ENCODE measurements around the gene STXBP6.

STXBP6 gene

GRCh38 chr14:24885410-24885913 lies 164.5 kb downstream of the STXBP6 start:
- TF ChIP-seq CTCF (IDR thresholded peaks at IDR 0.05) = no peak

- no peak for TF ChIP-seq CTCF (IDR thresholded peaks at IDR 0.05)
These were observed 166.4 kb downstream of the STXBP6 start for GRCh38 chr14:24883576-24883975.

- TF ChIP-seq CTCF (IDR thresholded peaks at IDR 0.05) = no peak
These were observed 168.6 kb downstream of the STXBP6 start for GRCh38 chr14:24881116-24881893.

- no peak for TF ChIP-seq CTCF (IDR thresholded peaks at IDR 0.05)
These were observed 169.3 kb downstream of the STXBP6 start for GRCh38 chr14:24880689-24881088.

- TF ChIP-seq CTCF (IDR thresholded peaks at IDR 0.05) = no peak
These were observed 170.1 kb downstream of the STXBP6 start for GRCh38 chr14:24879661-24880386.

- TF ChIP-seq CTCF (IDR thresholded peaks at IDR 0.05) = no peak
These were observed 173.0 kb downstream of the STXBP6 start for GRCh38 chr14:24876996-24877395.

- TF ChIP-seq CTCF (IDR thresholded peaks at IDR 0.05) = no peak
These were observed 173.7 kb downstream of the STXBP6 start for GRCh38 chr14:24875991-24876878.

Data from LNCAP (cell line).